Measurements from ENCODE around the gene EPAS1.

DNA sequence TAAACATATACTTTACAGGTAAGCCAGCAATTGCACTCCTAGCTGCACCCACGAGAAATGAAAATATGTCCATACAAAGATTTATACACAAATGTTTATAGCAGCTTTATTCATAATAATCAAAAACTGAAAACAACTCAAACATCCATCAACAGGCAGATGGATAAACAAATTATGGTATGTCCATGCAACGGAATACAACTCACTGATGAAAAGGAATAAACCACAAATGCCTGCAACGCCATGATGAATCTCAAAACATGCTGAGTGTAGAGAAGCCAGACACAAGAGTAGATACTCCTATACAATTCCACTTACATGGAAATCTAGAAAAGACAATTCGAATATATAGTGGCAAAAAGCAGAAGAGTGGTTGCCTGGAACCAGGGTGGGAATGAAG is 76.0 kb downstream of the EPAS1 start:
- TF ChIP-seq ZFX (IDR thresholded peaks at IDR 0.05), result no peak
- no peak for TF ChIP-seq CTCF (IDR thresholded peaks at IDR 0.05 in 2 of 3, conservative IDR thresholded peaks at IDR 0.05 in 1 of 3; ENCODE audit: borderline replicate concordance in 1 of 3, insufficient read depth in 1 of 3, low read depth in 2 of 3, low read length in 2 of 3)
- no peak for TF ChIP-seq ELF1 (IDR thresholded peaks at IDR 0.05; ENCODE audit: borderline replicate concordance, low read depth)
- TF ChIP-seq FOSL1 (IDR thresholded peaks at IDR 0.05; ENCODE audit: low read depth), result no peak
- no peak for TF ChIP-seq RAD21 (IDR thresholded peaks at IDR 0.05; ENCODE audit: low read depth)
- no peak for TF ChIP-seq POLR2AphosphoS5 (IDR thresholded peaks at IDR 0.05; ENCODE audit: low read depth, low read length)
- no peak for TF ChIP-seq CEBPB (IDR thresholded peaks at IDR 0.05; ENCODE audit: low read depth)
- no peak for TF ChIP-seq SRF (IDR thresholded peaks at IDR 0.05; ENCODE audit: low read depth)
- no peak for TF ChIP-seq POLR2A (IDR thresholded peaks at IDR 0.05; ENCODE audit: borderline replicate concordance, extremely low read depth, insufficient read depth, insufficient read length)

All from HCT116 (cell line).